ENCODE data around the gene TTC31.
"Not testable (repeated sequence)": the region's sequence is repeated elsewhere in the genome, so short reads cannot be mapped to it uniquely, and the experiment has no call there.

The TTC31 gene

GRCh38 chr2:74482801-74483674 is at the start of gene TTC31, which contains the start of gene CCDC142:
TTC31 (plus strand) TSS chr2:74483081; CDS start chr2:74483096, 15 bp downstream.
CCDC142 (minus strand) TSS chr2:74482998; CDS start chr2:74482837, 161 bp downstream.
- peak; percentile 92 to 96 for DNase-seq

- DNase-seq: no peak
These were observed 46.6 kb upstream of the TTC31 start for GRCh38 chr2:74436111-74436805.

GRCh38 chr2:74436848-74437695 is 45.8 kb upstream of the TTC31 start:
- no peak for DNase-seq

GRCh38 chr2:74438248-74438647 is 44.6 kb upstream of the TTC31 start:
- no peak for DNase-seq

DNA sequence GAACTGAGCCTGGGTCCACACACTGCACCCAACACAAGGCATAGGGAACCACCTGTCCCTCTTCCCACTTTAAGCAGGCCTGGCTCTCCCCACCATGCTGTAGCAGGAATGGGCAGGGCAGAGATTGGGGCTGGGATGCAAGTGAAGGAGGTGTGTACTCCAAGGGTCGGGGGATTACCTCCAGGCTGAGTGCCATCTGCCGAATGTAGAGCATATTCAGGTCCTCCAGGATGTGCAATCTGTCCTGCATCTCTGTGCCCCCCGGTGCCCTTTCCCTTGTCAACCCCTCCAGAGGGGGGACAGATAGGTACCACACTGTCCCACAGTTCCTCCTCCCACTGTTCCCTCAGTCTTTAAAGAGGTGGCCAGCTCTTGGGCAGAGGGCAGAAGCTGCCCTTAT is 43.5 kb upstream of the TTC31 start:
- no peak for DNase-seq

DNA sequence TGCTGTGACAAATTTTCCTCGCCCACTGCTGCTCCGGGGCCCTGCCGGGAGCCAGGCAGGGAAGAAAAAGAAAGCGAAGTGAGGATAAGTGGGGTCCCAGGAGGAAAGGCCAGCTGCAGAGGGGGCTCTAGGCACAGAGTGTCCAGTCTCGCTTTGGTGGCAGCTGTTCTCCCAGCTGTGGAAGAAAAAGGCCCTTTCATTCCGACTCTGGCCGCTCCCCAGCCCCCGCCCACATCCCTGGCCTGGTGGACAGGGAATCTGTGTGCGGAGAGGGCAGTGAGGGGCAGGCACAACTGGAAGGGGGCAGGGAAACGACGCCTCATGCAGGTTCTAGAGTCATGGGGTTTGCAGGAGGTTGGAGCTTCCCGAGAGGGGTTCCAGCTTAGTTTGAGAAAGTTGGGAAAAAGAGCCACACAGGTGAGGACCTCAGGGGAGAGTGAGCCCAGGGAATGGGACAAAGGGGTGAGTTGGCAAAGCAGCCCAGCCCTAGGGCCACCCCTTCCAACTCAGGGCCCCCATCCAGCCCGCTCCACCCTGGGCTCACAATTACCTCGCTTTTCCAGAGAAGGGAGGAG is 43.0 kb upstream of the TTC31 start:
- no peak for DNase-seq

- DNase-seq: peak; percentile 78 to 88
These were observed 42.3 kb upstream of the TTC31 start for GRCh38 chr2:74440378-74441169.

GRCh38 chr2:74441170-74441689 is 41.7 kb upstream of the TTC31 start:
- DNase-seq: peak in 1 of 2 experiments; percentile 71

DNA sequence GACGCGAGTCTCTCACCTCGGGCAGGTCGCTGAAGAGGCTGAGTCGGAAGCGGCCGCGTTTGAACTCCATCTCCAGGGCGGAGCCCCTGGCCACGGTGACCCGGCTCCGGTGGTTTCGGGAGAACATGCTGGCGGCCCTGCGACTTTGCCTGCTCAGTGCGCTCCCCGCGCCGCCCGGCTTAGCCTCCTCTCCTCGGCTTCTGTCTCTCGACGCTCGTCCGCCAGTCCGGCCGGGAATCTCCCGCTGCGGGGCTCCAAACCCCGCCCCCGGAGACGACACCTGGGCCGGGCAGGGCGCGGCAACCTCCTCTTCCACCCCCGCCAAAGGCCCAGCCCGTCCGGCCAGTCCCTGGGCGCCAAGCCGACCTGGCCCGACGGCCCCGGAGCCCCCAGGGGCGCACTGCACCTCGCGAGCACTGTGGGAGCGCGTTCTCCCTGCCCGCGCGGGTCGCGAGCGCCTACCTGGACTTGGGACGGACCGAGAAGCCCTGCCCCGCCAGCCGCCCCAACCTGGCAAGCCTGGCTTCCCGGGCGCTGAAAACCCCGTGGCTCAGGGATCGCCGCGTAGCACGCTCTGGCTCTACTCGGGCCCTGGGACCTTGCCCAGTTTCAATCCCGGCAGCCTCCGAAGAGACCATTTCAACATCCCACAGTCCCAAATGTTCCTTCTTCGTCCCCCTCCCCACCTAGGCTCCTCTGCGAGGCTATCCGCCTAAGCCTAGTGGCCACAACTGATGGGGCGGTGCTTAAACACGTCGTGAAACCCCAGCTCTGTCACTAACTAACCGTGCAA is 41.0 kb upstream of the TTC31 start, which contains the start of gene RTKN:
Gene RTKN, minus strand, starts transcription at position 248 of the 793 bp plus-strand sequence. Its CDS starts 121 bp downstream, at position 127.
- peak; percentile 73 to 77 for DNase-seq

DNA sequence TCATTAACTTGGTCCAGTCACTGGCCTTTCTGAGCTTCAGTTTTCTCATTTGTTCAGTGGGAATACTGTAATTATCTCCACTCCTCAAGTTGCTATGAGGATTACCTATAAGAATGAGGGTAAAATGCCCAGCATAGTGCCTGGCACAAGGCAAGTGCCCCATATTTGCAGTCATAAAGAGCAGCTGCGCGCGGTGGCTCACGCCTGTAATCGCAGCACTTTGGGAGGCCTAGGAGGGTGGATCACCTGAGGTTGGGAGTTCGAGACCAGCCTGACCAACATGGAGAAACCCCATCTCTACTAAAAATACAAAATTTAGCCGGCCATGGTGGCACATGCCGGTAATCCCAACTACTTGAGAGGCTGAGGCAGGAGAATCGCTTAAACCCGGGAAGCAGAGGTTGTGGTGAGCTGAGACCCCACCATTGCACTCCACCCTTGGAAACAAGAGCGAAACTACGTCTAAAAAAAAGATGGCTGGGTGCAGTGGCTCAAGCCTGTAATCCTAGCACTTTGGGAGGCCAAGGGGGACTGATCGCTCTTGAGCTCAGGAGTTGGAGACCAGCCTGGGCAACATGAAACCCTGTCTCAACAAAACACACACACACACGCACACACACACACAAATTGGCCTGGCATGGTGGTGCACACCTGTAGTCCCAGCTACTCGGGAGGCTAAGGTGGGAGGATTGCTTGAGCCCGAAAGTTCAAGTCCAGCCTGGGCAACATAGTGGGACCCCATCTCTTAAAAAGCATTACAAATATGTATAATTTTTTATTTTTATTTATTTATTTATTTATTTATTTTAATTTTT is 40.2 kb upstream of the TTC31 start:
- DNase-seq: not testable (repeated sequence)

GRCh38 chr2:74444498-74445318 is 38.2 kb upstream of the TTC31 start:
- DNase-seq: no peak

DNA sequence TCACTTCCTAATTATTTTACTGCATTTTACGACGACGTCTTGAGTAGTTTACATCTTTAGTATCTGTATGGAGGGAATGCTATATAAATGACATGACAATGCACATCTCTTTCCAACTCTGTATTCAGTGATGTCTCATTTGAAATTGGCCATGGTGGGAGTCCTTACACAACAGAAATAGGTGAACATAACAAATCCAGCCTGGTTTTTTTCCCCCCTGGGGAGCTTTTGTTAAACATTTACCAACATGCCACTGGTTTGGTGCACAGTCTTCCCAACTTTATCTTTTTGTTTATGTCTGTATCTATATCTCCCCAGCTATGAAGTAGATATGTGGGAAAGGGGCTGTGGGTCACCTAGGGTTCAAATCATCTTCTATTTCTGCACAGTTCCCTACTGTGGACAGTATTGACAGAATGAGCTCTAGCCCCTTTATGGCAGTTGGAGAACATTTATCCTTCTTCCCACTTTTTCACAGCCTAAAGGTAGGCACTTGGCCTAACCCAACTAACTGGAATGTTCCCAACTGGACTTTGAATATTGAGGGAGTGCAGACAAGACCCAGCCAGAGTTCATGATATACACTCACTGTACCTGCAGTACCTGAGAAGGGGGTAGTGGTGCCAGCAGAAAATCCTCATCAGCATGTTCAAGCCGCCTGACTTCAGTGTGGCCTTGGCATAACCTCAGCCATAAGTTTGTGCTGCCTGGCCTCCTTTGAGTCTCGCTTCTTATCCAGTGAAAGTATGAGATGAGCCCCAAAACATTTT is 35.5 kb upstream of the TTC31 start:
- no peak for DNase-seq

DNA sequence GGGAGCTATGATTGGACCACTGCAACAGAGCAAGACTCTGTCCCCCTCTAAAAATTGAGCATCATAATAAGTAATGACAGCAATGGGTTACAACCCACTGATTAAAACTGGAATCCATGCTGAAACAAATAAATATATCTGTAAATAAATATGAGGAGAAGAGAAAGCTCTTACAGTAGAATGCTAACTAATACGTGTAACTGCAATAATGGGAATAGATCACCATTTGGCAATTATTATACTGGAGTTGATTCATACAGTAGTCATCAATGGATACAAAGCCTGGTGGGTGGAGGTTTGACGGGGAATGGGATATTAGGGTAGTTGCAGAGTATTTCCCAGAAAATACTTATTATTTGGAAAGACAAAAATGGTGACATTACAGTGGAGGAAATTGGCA is 34.1 kb upstream of the TTC31 start:
- no peak for DNase-seq

DNA sequence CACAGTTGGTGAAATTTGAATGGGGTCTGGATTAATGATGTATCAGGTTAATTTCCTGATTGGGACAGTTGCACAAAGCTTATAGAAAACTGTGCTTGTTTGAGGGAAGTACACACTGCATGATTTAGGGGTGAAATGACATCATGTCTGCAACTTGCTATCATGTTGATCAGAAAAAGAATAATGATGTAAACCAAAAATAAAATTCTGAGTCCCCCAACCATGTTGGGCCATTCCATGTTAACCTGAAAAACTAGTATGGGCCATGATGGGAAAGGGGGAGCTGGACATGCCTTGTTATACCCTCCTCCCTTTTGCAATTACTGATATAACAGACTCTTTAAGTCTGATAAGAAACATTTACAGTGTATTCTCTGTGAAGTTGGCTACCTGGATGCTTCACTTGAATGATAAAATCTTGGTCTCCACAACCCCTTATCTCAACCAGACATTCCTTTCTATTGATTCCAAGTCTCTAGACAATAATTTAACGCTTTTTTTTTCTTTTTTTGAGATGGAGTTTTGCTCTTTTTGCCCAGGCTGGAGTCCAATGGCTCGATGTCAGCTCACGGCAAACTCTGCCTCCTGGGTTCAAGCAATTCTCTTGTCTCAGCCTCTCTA is 32.2 kb upstream of the TTC31 start:
- no peak for DNase-seq

DNA sequence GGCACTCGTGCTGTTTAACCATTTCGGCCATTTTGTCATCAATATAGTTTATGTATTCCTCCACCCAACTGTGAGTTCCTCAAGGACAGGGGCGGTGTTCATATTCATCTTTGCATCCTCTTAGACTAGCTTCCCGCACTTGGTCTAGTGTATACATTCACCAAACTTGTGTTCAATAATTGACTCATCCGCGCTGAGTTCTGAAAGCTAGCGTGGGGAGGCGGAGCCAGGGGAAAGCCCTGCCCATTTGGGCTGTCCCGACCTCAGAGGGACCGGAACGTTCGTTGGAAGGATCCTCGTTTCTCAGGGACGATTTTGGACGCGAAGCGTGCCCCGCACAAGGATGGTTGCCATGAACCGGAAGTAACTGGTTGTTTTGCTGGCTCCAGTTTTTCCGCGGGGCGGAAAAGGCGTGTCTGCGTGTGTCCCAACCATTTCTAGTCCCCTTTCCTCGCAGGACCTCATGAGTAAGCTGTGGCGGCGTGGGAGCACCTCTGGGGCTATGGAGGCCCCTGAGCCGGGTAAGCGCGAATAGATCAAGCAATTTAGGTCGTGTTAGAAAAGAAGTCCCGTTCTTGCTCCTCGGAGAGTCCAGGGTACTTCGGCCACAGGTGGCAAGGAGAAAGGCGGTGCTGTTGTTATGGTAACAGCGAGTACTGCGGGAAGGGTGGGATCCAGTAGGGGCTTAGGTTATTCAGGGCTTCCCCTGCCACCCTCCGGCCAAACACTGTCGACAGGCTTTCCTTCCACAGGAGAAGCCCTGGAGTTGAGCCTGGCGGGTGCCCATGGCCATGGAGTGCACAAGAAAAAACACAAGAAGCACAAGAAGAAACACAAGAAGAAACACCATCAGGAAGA is 28.0 kb upstream of the TTC31 start, which contains the start of gene INO80B:
Gene INO80B, plus strand, starts transcription at position 434 of the 858 bp plus-strand sequence. Its CDS starts 30 bp downstream, at position 464.
- DNase-seq: peak; percentile 96 to 98

GRCh38 chr2:74457129-74457548 is 25.7 kb upstream of the TTC31 start:
- no peak for DNase-seq

All from NCI-H2081 (cell line).